GM11168 (cell line): ENCODE measurements around the gene CCR5AS.

ENCODE experiments used
- in situ Hi-C: fragments of 300-500 bp; cut with MboI; formaldehyde crosslinking; loops from one replicate; pipeline ENCODE4 v1.12.0; 2022; ENCODE audit warnings: low sequenced_read_pairs; ENCODE audit not compliant: unreplicated experiment

The CCR5AS gene

GRCh38 chr3:46365041-46365440, 41.8 kb downstream of the CCR5AS start:
- in situ Hi-C loops: no loop called here

DNA sequence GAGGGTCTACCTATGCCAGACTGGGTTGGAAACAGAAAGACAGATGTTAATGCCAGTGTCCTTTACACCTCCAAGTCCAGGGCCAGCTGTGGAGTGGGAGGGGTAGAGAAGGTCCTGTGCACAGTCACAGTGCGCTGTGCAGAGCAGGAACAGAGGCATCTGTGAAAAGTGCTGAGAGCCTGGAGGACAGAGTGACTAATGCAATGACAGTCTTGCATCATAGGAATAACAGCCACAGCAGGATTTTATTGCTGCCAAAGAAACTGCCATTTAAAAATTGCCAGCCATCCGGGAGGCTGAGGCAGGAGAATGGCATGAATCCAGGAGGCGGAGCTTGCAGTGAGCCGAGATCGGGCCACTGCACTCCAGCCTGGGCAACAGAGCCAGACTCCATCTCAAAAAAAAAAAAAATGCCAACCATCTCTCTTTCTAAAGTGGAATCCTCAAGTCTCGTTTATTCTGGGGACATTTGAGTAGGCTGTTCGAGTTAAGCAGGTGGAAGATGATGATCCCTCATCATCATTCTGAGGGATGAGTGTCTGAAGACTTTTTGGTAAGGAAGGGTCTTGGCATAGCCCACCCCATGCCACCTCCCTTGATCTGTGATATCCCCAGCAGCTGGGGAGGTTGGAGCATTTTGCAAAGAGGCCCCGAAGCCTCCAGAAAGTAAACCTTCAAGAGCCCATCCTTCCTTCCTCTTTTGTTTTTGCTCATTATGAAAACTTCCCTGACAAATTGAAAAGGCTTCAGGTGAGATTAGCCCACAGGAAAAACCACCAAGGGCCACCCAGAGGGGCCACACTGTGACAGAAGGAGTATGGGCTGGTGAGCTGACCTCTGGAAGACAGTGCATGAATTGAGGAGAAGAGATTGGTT, 45.2 kb downstream of the CCR5AS start:
- in situ Hi-C loops: loop anchor here (5.0 kb wide), 1 partner anchor 64 kb away; no protein-coding TSS in a partner anchor

DNA sequence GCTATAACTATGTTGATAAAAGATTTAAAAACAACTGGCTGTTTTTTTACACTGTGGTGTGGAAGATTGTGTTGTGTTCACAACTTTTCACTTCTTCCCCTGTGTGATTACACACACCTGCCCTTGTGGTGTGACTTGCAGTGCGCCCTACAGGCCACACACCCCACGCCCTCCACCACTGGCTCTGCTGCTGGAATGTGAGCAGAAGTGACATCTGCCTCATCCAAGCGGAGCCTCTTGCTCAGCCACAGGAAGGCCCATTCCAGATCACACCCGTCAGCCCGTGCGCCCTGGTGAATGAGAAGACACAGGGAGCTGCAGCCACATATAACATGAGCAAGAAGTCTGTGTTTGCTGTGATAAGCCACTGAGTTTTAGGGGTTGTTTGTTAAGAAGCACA, 46.0 kb downstream of the CCR5AS start:
- in situ Hi-C loops: loop anchor here (5.0 kb wide), 1 partner anchor 64 kb away; no protein-coding TSS in a partner anchor

GRCh38 chr3:46359733-46360493, 47.0 kb downstream of the CCR5AS start:
- in situ Hi-C loops: loop anchor here (5.0 kb wide), 1 partner anchor 63 kb away; no protein-coding TSS in a partner anchor

- in situ Hi-C loops: no loop called here
Observed at GRCh38 chr3:46358466-46358865, 48.4 kb downstream of the CCR5AS start.

DNA sequence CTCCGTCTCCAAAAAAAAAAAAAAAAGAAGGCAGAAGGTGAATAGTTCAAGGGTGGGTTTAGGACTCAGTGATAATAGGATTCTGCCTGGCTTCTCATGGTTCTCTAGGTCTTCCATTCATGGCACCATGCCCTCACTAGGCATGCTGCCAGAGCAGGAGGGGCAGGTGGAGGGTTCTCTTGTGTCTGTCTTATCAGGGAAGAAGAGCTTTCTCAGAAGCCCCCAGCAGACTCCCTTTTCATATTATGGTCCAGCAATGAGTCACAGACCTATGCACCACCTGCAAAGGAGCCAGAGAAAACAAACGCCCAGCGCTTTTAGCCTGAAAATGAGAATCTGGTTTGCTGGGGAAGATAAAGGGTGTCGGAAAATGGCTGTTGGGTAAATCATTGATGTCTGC, 50.0 kb downstream of the CCR5AS start:
- in situ Hi-C loops: no loop called here

DNA sequence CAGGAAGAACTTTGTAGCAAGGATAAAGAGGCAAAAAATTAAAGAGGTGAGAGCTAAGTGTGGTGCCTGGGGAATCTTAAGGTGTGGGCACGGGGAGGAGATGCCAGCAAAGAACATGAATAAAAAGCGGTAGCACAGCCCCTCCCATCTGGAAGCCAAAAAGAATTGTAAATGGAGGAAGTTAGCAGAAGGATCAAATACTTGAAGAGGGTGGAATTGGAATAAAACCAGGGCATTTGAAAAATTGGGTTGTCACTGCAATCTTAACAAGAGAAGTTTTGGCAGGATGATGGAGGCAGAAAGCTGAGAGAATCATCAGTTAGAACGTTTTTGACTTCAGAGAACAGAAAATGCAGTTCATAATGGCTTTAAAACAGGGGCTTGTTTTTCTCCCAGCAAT, 50.6 kb downstream of the CCR5AS start:
- in situ Hi-C loops: no loop called here

DNA sequence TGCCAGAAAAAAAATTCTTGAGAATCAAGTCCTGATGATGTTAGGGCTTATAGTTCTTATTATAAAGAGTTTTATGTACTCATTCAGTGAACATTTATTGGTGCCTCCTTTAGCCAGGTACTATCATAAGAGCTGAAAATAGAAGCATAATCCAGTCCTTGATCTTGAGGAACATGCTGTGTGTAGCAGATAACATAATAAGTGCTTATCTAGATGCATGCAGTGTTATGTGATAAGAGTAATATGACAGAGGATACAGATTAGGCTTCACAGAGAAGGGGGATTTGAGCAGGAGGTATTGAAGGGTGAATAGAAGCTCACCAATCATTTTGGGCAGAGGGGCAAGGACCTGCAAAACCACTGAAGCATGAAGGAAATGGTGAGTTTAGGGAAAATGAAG, 51.9 kb downstream of the CCR5AS start:
- in situ Hi-C loops: no loop called here

DNA sequence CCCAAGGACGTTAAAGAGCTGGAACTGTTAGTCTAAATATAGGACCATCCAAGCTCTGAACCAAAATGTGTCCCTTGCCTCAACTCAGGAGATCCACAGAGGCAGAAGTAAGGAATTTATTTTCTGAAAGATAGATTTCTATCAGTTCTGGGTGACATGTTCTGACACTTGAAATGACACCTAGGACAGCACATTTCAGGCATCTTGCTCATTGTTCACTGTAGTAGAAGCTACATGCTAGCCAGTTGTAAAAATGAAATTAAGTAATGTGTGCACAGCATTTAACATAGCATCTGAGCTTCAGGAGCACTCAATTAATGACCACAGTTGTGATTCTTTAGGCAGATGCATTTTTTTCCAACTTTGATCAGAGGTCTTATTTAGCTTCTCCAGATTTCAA, 52.4 kb downstream of the CCR5AS start:
- in situ Hi-C loops: no loop called here

- in situ Hi-C loops: no loop called here
Observed at GRCh38 chr3:46353647-46354410, 53.0 kb downstream of the CCR5AS start, which contains the start of gene CCR2. Gene CCR2, plus strand, starts transcription at chr3:46354111. Its CDS starts 3,417 bp downstream, at chr3:46357528.

- in situ Hi-C loops: no loop called here
Observed at GRCh38 chr3:46353090-46353489, 53.8 kb downstream of the CCR5AS start.

DNA sequence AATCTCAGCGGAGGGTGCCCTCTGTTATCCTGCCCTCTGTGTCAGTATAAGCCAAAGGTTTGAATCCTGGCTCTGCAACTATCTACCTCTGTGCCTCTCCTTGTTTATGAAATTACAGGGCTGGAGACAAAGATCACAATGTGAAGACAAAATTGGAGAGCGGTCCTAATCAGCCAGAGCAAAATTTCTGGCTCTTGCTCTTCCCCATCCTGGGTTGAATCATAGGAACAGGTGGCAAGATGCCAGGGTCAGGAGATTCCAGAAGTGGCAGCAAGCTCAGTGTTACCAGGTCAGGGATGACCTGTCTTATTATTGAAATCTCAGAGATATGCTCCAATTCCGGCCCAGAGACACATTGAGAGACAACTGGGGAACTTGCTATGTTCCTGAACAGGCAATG, 55.2 kb downstream of the CCR5AS start:
- in situ Hi-C loops: no loop called here

DNA sequence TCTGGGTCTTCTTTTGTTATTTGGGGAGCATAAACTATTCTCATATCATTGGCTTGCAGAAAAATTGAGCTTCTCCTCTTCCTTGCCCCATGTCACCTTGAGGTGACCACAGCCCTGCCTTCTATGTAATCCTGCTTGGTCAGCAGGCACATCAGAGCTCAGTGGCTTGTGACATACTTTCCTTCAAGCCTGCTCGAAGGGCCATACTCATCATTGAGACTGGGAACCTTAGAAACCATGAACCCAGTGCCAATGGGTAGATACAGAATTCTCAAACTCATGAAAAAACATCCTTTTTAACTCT, 56.7 kb downstream of the CCR5AS start:
- in situ Hi-C loops: no loop called here

DNA sequence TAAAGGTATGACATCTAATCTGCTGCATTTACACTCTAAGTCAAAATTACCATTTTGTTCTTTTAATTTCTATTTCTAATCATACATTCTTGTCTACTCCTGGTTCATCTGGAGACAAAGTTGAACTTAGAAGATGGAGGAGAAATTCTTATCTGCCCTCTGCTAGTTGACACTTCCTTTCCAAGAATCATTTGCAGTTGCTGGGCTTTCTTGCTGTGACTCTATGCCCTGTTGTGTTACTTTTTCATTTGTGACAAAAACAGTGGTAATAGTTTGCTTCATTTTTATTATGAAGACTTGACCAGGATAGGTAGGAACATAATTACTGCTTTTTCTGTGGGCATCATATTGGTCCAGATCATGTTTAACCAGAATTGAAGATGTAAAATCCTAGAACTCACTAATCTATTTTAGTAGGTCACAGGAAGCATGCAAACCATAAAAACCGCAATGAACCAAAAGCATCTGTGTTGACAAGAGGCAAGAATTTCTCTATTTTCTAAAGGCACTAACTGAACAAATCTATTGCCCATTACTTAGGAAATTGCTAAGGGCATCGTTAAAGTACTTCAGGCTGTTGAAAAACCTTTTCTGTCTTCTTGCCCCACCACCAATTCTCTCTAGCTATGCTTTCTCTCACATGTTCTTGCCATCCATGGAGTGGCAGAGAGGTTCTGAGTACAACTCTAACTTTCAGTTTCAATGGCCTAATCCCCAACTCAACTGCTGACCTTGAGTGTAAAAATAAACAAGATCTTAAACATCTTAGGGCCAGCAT, 57.2 kb downstream of the CCR5AS start:
- in situ Hi-C loops: no loop called here

DNA sequence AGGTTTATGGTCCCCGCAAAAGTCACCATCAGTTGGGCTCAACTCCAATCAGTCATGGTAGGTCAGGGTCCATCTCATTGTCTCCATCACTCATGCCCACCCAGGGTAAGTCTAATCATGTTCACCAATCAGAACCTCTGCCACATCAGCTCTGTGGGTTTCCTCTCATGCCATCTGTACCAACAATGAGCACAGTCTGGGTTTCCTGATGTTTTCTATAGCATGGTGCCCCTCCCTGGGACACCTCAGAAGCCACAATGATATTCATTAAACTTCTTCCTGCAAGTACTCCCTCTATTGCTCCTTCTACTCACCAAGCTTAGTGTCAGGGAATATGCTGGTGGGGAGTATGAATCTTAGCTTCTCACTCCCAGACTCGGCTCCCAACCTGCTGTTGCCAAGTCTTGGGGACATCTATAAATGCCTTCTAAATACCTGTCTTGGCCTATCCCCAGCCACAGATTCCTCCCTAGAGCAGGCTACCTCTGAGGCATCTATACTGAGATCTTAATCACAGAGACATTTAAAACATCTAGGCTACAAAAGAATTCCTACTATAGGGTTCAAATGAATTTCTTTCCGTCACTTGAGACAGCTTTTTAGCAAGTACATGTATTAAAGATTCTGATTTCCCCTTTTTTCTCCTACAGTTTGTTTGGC, 57.9 kb downstream of the CCR5AS start:
- in situ Hi-C loops: no loop called here

GRCh38 chr3:46344476-46344875, 62.4 kb downstream of the CCR5AS start:
- in situ Hi-C loops: no loop called here

DNA sequence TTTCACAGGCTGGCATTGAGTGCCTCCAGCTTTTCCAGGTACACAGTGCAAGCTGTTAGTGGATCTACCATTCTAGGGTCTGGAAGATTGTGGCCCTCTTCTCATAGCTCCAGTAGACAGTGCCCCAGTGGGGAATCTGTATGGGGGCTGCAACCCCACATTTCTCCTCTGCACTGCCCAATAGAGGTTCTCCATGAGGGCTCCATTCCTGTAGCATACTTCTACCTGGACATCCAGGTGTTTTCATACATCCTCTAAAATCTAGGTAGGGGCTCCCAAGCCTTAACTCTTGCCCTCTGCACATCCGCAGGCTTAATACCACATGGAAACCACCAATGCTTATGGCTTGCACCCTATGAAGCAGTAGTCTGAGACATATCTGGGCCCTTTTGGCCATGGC, 68.0 kb downstream of the CCR5AS start:
- in situ Hi-C loops: no loop called here

- in situ Hi-C loops: no loop called here
Observed at GRCh38 chr3:46337911-46338310, 69.0 kb downstream of the CCR5AS start.

DNA sequence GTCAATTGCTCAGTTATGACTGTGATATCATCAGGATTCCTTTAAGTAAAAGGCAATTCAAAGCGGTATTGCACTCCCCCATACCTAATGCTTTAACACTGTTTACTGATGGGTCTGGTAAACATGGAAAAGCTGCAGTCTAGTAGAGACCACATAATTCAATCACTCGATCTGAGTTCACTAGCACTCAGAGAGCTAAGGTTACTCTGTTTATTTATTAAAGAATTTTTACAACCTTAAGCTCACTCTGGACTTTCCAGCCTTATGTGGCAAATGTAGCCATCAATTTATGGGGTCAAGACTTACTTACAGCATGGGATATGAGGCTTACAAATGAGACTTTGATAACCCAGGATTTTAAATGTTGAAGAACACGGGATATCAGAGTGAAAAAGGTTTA, 71.3 kb downstream of the CCR5AS start:
- in situ Hi-C loops: no loop called here
